GM21515 (cell line): ENCODE results near the gene TRERF1.

ENCODE experiments used
- ATAC-seq: cut with Tn5 transposase; IDR thresholded peaks from one replicate; pipeline ENCODE4 v1.9.1; 2021; ENCODE audit not compliant: unreplicated experiment

The TRERF1 gene

GRCh38 chr6:42313038-42313437 lies 138.7 kb downstream of the TRERF1 start:
- no peak for ATAC-seq

GRCh38 chr6:42307141-42307470 lies 144.6 kb downstream of the TRERF1 start:
- no peak for ATAC-seq

GRCh38 chr6:42306439-42307140 lies 145.1 kb downstream of the TRERF1 start:
- no peak for ATAC-seq

GRCh38 chr6:42304053-42304712 lies 147.5 kb downstream of the TRERF1 start:
- no peak for ATAC-seq

- ATAC-seq = no peak
Observed at GRCh38 chr6:42302411-42302810, 149.3 kb downstream of the TRERF1 start.

- no peak for ATAC-seq
Observed at GRCh38 chr6:42301986-42302385, 149.7 kb downstream of the TRERF1 start.

GRCh38 chr6:42300701-42301100 lies 151.0 kb downstream of the TRERF1 start:
- no peak for ATAC-seq

- ATAC-seq = no peak
Observed at GRCh38 chr6:42300185-42300584, 151.5 kb downstream of the TRERF1 start.

- ATAC-seq = no peak
Observed at GRCh38 chr6:42297661-42298060, 154.1 kb downstream of the TRERF1 start.

- no peak for ATAC-seq
Observed at GRCh38 chr6:42296614-42297013, 155.1 kb downstream of the TRERF1 start.

GRCh38 chr6:42295677-42296076 lies 156.0 kb downstream of the TRERF1 start:
- ATAC-seq = no peak

GRCh38 chr6:42295181-42295580 lies 156.5 kb downstream of the TRERF1 start:
- no peak for ATAC-seq

- no peak for ATAC-seq
Observed at GRCh38 chr6:42294759-42295158, 157.0 kb downstream of the TRERF1 start.

- no peak for ATAC-seq
Observed at GRCh38 chr6:42293386-42293977, 158.2 kb downstream of the TRERF1 start.

GRCh38 chr6:42292004-42292740 lies 159.6 kb downstream of the TRERF1 start:
- ATAC-seq = no peak

- ATAC-seq = no peak
Observed at GRCh38 chr6:42287756-42288155, 164.0 kb downstream of the TRERF1 start.

GRCh38 chr6:42281570-42281969 lies 170.2 kb downstream of the TRERF1 start:
- no peak for ATAC-seq

- no peak for ATAC-seq
Observed at GRCh38 chr6:42280966-42281533, 170.7 kb downstream of the TRERF1 start.

- ATAC-seq = no peak
Observed at GRCh38 chr6:42279966-42280629, 171.6 kb downstream of the TRERF1 start.

- ATAC-seq = no peak
Observed at GRCh38 chr6:42279144-42279781, 172.5 kb downstream of the TRERF1 start.
